Calu3 (cell line): ENCODE results near the gene SGF29. TPM values are rescaled to one million over a fixed set of nuclear protein-coding genes. Genes with fewer than 3 reads are reported as not detected.
"Not testable (repeated sequence)": the region's sequence is repeated elsewhere in the genome, so short reads cannot be mapped to it uniquely, and the experiment has no call there.

Experiments used
- BruUV-seq: library from RNA; stranded (reverse); fragments of 400-500 nt; replicated peaks from 2 replicates; lab custom pipeline; 2021; lab: Mats Ljungman, UMichigan
- CTCF ChIA-PET: fragments of 300-600 bp; sonication (Branson Sonifier 250); formaldehyde crosslinking; loops from one replicate; lab custom pipeline; 2022; ENCODE audit warnings: antibody characterized with exemption; lab: Charles Lee
- DNase-seq: peaks from one replicate; pipeline ENCODE4 v3.0.0; 2022
- H3K27ac Mint-ChIP-seq: one replicate; pipeline ENCODE4 v1.8.0; 2022; ENCODE audit warnings: mixed read lengths; ENCODE audit not compliant: unreplicated experiment
- H3K27me3 Mint-ChIP-seq: one replicate; pipeline ENCODE4 v1.8.0; 2022; ENCODE audit warnings: mixed read lengths; ENCODE audit not compliant: unreplicated experiment
- H3K36me3 Mint-ChIP-seq: one replicate; pipeline ENCODE4 v1.8.0; 2022; ENCODE audit warnings: mild to moderate bottlenecking, moderate library complexity, mixed read lengths; ENCODE audit not compliant: insufficient read depth, unreplicated experiment
- H3K4me1 Mint-ChIP-seq: one replicate; pipeline ENCODE4 v1.8.0; 2022; ENCODE audit warnings: mild to moderate bottlenecking, low read depth, mixed read lengths; ENCODE audit not compliant: unreplicated experiment
- H3K4me3 Mint-ChIP-seq: one replicate; pipeline ENCODE4 v1.8.0; 2022; ENCODE audit warnings: mild to moderate bottlenecking, low read depth, moderate library complexity, mixed read lengths; ENCODE audit not compliant: unreplicated experiment
- H3K9me3 Mint-ChIP-seq: one replicate; pipeline ENCODE4 v1.8.0; 2022; ENCODE audit warnings: low read depth, mixed read lengths; ENCODE audit not compliant: unreplicated experiment
- intact Hi-C: fragments of 100-400 bp; cut with micrococcal nuclease; formaldehyde crosslinking; loops from one replicate; pipeline ENCODE4 v1.10.0; 2022; ENCODE audit not compliant: unreplicated experiment
- total RNA-seq: library from RNA; stranded (reverse); gene quantifications from 2 replicates; pipeline ENCODE4 v1.2.3, GENCODE V29; 2022
- TF ChIP-seq, protein P1 (sequence below): fragments of 200-600 bp; IDR thresholded peaks from one replicate; pipeline ENCODE4 v1.8.0; 2022; ENCODE audit warnings: antibody characterized with exemption; ENCODE audit not compliant: unreplicated experiment

The SGF29 gene
- total RNA-seq, 1 experiment from 2014 or later, result 31.0 TPM

- TF ChIP-seq, protein P1, sequence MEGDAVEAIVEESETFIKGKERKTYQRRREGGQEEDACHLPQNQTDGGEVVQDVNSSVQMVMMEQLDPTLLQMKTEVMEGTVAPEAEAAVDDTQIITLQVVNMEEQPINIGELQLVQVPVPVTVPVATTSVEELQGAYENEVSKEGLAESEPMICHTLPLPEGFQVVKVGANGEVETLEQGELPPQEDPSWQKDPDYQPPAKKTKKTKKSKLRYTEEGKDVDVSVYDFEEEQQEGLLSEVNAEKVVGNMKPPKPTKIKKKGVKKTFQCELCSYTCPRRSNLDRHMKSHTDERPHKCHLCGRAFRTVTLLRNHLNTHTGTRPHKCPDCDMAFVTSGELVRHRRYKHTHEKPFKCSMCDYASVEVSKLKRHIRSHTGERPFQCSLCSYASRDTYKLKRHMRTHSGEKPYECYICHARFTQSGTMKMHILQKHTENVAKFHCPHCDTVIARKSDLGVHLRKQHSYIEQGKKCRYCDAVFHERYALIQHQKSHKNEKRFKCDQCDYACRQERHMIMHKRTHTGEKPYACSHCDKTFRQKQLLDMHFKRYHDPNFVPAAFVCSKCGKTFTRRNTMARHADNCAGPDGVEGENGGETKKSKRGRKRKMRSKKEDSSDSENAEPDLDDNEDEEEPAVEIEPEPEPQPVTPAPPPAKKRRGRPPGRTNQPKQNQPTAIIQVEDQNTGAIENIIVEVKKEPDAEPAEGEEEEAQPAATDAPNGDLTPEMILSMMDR, result no peak
- DNase-seq, result peak; percentile 72
- BruUV-seq, result no TSS peak
- intact Hi-C loops, result no loop called here
- peaks cover 20% of the 10 kb centered on the region for H3K36me3 Mint-ChIP-seq
- H3K4me1 Mint-ChIP-seq, result peaks cover 24% of the 10 kb centered on the region
- CTCF ChIA-PET, result interaction anchor here (0.7 to 1.1 kb wide), 3 partner anchors 27 to 539 kb away, joined by 3 to 4 read pairs (median 3); no protein-coding TSS in a partner anchor
- no peaks in the 10 kb centered on the region for H3K27me3 Mint-ChIP-seq
- H3K4me3 Mint-ChIP-seq, result peak within 1 kb of the TSS; percentile 17
- no peaks in the 10 kb centered on the region for H3K9me3 Mint-ChIP-seq
- peak within 1 kb of the TSS; percentile 25 for H3K27ac Mint-ChIP-seq
These were observed 43.3 kb downstream of the SGF29 start, which contains the start of gene SULT1A2 for GRCh38 chr16:28596840-28597691. TSS of gene SULT1A2 (minus strand) at chr16:28597050. CDS start at chr16:28595930, 1,120 bp downstream.

GRCh38 chr16:28597692-28598261, 44.1 kb downstream of the SGF29 start:
- H3K9me3 Mint-ChIP-seq, result no peaks in the 10 kb centered on the region
- no peak for DNase-seq
- no peak overlapping the region for H3K27ac Mint-ChIP-seq
- intact Hi-C loops, result no loop called here
- no peak overlapping the region for H3K4me3 Mint-ChIP-seq
- TF ChIP-seq, protein P1, result no peak
- H3K36me3 Mint-ChIP-seq, result peaks cover 13% of the 10 kb centered on the region
- CTCF ChIA-PET, result interaction anchor here (1.1 kb wide), 1 partner anchor 27 kb away, joined by 3 read pairs; no protein-coding TSS in a partner anchor
- BruUV-seq, result no TSS peak
- peaks cover 24% of the 10 kb centered on the region for H3K4me1 Mint-ChIP-seq
- no peaks in the 10 kb centered on the region for H3K27me3 Mint-ChIP-seq

GRCh38 chr16:28599377-28600285, 45.9 kb downstream of the SGF29 start:
- H3K36me3 Mint-ChIP-seq, H3K9me3 Mint-ChIP-seq, H3K4me3 Mint-ChIP-seq, H3K27ac Mint-ChIP-seq, H3K27me3 Mint-ChIP-seq, intact Hi-C loops, CTCF ChIA-PET, DNase-seq, BruUV-seq: not testable (repeated sequence)
- H3K4me1 Mint-ChIP-seq, result peaks cover 24% of the 10 kb centered on the region

GRCh38 chr16:28600965-28601364, 47.2 kb downstream of the SGF29 start:
- H3K4me1 Mint-ChIP-seq, result peaks cover 23% of the 10 kb centered on the region
- not testable (repeated sequence) for H3K27ac Mint-ChIP-seq

GRCh38 chr16:28601589-28601988, 47.9 kb downstream of the SGF29 start:
- BruUV-seq, intact Hi-C loops, DNase-seq, H3K27me3 Mint-ChIP-seq, H3K9me3 Mint-ChIP-seq, H3K27ac Mint-ChIP-seq, H3K36me3 Mint-ChIP-seq, CTCF ChIA-PET, H3K4me3 Mint-ChIP-seq: not testable (repeated sequence)
- H3K4me1 Mint-ChIP-seq, result peaks cover 16% of the 10 kb centered on the region

More at GRCh38 chr16:28600965-28601364, 47.2 kb downstream of the SGF29 start:
- BruUV-seq, CTCF ChIA-PET, H3K4me3 Mint-ChIP-seq, DNase-seq, H3K36me3 Mint-ChIP-seq, H3K27me3 Mint-ChIP-seq, intact Hi-C loops, H3K9me3 Mint-ChIP-seq: not testable (repeated sequence)

- peaks cover 12% of the 10 kb centered on the region for H3K4me1 Mint-ChIP-seq
- H3K27me3 Mint-ChIP-seq, H3K9me3 Mint-ChIP-seq, H3K27ac Mint-ChIP-seq, CTCF ChIA-PET, H3K36me3 Mint-ChIP-seq, BruUV-seq, H3K4me3 Mint-ChIP-seq, intact Hi-C loops, DNase-seq: not testable (repeated sequence)
These were observed 48.3 kb downstream of the SGF29 start for GRCh38 chr16:28602062-28602461.
